ENCODE data around the gene KMT2B.
A peak's percentile ranks its signal among the peaks of the same experiment; 100 is the strongest.
"Not testable (repeated sequence)": the region's sequence is repeated elsewhere in the genome, so short reads cannot be mapped to it uniquely, and the experiment has no call there.

Gene KMT2B

DNA sequence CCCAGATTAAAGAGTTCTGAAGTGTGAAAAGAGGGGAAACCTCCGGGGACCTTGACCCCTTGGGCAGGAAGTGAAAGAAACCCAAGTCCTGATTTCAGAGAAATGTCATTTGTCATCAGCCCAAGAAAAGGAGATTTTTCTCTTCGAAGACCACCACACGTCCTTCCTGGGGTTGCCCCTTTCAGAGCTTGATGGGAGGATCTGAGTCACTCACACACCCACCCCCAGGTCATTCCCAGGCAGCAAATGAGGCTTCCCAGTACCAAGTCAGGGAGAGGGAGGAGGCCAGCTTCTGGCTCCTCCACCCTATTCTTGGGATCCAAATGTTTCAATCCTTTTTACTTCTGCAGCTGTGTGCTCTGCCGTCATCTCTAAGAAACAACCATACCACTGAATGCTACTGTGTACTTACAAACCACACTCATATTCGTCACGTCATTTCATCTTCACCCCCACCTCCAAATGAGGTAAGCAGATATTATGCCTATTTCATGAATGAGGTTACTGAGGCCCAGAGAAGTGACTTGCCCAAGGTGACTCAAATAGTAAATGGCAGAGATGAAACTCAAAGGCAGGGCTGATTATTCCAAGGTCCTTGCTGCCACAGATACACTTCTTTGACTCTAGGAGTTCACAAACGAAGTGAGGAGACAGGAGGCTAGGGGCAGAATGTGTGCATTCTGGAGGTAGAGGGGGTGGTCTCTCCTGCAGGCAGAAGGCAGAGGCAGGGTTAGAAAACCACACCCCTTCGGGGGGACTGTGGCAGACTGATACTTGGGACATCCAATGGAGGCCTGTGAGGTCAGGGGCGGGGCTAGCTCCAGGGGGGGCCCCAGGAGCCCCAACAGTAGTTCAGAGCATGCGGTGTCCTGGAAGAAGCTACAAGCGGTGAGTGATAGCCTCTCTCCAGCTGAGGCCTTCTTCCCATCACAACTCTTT lies 5.0 kb upstream of the KMT2B start:
- DNase-seq (ENCODE audit: low spot score) = no peak

DNA sequence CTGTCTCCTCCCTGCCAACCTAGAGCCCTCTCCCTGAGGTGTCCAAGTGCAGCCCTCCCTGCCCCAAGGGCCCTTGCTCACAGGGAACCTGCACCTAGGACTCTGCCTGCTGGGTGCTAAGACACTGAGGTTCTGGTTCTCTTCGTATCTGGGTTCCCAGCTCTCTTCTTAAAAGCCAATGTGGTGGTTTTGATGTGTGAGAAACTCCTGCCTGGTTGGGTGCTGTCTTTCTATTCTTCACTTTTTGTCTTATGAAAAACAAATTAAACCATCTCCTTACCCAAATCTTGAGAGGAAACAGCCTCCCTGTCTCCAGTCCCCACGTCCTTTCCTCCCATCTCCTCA lies 4.3 kb upstream of the KMT2B start:
- no peak for DNase-seq (ENCODE audit: low spot score)

DNA sequence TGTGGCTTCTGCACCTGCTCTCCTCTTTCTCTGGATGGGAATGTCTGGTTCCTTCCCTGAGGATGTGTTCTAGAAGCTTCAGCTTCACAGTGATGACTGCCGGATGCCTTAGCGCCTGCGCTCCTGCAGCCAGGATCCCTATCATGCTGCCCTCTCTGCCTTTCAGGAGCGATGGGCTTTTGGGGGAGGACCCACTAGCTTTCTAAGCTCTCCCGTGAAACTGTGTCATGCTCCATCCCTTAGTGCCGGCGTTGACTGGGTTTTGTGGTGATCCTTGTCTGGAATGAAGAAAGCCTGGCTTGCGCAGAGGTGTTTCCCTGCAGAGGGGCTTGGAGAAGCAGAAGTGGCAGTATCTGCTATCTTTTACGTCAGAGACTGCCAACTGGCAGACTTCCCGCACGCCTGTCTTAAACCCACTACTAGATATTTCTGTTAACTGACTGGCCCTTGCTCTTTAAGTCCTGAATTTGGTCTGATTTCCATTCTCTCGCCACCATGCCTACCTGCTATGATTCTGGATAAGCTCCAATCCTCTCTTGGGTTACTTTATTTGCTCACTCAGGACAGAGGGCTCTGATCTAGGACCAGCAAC lies 3.8 kb upstream of the KMT2B start:
- no peak for DNase-seq (ENCODE audit: low spot score)

DNA sequence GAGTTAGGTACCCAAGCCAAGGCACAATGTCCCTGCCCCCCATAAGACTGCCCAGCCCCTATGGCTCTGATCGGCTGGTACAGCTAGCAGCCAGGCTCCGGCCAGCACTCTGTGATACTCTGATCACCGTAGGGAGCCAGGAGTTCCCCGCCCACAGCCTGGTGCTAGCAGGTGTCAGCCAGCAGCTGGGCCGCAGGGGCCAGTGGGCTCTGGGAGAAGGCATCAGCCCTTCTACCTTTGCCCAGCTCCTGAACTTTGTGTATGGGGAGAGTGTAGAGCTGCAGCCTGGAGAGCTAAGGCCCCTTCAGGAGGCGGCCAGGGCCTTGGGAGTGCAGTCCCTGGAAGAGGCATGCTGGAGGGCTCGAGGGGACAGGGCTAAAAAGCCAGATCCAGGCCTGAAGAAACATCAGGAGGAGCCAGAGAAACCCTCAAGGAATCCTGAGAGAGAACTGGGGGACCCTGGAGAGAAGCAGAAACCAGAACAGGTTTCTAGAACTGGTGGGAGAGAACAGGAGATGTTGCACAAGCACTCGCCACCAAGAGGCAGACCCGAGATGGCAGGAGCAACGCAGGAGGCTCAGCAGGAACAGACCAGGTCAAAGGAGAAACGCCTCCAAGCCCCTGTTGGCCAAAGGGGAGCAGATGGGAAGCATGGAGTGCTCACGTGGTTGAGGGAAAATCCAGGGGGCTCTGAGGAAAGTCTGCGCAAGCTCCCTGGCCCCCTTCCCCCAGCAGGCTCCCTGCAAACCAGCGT lies 3.0 kb upstream of the KMT2B start:
- no peak for DNase-seq (ENCODE audit: low spot score)

DNA sequence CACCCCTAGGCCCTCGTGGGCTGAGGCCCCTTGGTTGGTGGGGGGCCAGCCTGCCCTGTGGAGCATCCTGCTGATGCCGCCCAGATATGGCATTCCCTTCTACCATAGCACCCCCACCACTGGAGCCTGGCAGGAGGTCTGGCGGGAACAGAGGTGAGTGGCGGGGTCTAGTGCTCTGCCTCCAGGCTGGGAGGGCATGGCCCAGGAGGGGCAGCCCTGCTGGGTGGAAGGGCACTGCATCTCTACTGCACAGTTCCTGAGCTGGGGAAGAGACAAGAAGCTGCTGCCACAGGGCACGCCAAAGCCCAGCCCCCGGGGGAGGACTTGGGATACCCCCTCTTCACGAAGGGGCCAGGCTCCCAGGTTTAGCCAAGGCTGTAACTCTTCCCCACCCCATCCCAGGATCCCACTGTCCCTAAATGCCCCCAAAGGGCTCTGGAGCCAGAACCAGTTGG lies 2.4 kb upstream of the KMT2B start:
- DNase-seq (ENCODE audit: low spot score) = no peak

DNA sequence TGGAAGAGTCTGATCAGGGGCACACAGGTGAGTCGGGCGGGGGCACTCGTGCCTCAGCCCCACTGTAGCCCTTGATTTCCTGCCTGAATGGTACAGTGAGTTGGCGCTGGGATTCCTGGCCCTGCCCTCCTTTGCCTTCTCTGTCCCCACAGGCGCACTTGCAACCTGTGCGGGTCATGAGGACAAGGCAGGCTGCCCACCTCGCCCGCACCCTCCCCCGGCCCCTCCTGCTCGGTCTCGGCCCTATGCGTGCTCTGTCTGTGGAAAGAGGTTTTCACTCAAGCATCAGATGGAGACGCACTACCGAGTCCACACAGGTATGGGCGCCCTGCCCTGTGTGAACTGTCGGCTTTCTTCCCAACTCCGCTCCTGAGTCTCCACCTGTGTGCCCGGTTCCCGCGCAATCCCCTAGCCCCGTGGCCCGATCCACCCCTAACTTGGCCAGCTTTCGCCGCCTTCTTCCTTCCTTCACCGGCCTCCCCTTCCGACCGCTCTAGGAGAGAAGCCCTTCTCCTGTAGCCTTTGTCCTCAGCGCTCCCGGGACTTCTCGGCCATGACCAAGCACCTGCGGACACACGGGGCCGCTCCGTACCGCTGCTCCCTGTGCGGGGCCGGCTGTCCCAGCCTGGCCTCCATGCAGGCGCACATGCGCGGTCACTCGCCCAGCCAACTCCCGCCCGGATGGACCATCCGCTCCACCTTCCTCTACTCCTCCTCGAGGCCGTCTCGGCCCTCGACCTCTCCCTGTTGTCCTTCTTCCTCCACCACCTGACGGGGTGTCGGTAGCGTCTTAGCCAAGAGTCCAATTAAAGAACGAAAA lies 1.6 kb upstream of the KMT2B start:
- peak; percentile 82 for DNase-seq (ENCODE audit: low spot score)

DNA sequence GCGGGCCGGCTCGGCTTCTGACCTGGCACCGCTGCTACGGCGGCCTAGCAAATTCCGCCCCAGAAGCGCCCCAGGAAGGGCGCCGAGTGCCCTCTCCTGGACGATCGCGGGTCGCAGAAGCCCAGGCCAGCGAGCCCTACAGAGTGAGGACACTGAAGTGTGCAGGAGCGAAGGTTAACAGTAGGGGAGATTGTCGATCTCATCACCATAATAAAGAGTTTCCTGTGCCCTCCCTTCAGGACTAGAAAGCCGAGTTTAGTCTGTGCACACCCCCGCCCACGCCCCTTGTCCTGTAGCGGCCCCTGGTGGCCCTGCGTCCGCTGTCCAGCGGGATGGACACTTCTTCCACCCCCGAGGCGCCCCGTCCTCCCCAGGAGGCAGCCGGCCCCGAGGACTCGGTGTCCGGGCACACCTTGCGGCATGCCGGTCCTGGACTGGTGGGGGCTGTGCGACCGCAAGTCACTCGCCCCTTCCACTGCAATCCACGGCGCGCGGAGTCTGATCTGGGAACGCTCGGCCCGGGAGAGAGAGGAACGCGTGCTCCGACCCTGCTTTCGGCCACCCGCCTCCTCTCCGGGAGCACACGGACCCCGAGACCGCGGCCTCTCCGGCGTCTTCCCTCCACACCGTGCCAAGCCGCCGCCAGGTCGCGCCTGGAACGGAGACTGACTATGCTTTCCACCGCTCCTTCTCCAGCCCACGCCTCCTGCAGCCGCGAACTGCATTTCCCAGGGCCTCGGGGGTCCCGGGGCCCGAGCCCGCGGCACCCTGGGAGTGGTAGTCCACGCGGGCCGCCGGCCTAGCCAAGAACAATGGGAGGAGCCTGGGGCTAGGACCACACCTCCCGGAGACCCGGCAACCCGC lies 770 bp upstream of the KMT2B start:
- peak; percentile 99 for DNase-seq (ENCODE audit: low spot score)

DNA sequence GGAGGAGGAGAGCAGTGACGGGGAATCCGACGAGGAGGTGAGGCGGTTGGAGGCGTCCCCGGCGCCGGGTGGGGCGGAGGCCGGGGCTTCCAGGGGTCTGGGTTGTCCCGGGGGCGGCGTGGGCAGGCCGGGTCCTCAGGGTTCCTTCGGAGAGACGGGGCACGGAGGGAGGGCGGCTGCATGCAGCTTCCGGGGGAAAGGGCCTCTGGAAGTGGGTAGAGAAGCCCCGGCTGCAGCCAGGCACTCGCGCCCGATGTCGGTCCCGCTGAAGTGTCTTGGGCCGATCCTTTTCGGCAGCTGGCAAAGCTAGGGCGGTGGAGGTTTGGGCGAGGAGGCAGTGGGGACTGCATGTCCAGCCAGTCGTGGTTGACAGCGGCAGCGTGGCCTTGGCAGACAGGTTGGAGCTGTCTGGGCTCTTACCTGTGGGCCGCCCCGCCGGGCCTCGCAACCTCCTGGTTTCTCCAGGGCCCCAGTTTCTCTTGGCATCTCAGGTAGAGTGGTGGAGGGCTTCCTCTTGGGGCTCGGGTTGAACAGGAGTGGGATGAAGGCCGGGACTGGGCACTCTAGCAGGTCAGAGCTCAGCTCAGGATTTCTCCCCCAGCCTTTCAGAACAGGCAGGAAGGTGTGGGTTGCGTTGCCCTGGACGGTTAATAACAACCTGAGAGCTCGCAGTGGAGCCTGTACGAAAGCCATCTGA lies 690 bp downstream of the KMT2B start:
- peak; percentile 63 for DNase-seq (ENCODE audit: low spot score)

DNA sequence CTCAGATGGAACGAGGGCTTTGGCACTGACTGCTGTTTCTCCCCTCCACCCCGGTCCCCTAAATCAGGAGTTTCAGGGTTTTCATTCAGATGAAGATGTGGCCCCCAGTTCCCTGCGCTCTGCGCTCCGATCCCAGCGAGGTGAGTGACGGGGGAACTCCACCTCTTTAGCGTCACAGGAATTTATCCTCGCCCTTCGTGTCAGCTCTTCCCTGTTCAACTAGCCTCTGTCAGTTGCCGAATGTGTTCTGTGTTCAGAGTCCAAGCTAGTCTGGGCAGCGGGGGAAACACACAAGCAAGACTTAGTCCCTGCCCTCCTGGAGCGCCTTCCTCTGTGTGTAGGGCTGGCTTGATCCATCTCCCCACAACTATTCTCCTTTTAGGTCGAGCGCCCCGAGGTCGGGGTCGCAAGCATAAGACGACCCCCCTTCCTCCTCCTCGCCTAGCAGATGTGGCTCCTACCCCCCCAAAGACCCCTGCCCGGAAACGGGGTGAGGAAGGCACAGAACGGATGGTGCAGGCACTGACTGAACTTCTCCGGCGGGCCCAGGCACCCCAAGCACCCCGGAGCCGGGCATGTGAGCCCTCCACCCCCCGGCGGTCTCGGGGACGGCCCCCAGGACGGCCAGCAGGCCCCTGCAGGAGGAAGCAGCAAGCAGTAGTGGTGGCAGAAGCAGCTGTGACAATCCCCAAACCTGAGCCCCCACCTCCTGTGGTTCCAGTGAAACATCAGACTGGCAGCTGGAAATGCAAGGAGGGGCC lies 1.8 kb downstream of the KMT2B start:
- no peak for DNase-seq (ENCODE audit: low spot score)

DNA sequence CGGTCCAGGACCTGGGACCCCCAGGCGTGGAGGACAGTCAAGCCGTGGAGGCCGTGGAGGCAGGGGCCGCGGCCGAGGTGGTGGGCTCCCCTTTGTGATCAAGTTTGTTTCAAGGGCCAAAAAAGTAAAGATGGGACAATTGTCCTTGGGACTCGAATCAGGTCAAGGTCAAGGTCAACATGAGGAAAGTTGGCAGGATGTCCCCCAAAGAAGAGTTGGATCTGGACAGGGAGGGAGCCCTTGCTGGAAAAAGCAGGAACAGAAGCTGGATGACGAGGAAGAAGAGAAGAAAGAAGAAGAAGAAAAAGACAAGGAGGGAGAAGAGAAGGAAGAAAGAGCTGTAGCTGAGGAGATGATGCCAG lies 2.3 kb downstream of the KMT2B start:
- no peak for DNase-seq (ENCODE audit: low spot score)

DNA sequence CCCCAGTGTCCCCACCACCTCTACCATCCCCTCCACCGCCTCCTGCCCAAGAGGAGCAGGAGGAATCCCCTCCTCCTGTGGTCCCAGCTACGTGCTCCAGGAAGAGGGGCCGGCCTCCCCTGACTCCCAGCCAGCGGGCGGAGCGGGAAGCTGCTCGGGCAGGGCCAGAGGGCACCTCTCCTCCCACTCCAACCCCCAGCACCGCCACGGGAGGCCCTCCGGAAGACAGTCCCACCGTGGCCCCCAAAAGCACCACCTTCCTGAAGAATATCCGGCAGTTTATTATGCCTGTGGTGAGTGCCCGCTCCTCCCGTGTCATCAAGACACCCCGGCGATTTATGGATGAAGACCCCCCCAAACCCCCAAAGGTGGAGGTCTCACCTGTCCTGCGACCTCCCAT lies 2.8 kb downstream of the KMT2B start:
- no peak for DNase-seq (ENCODE audit: low spot score)

DNA sequence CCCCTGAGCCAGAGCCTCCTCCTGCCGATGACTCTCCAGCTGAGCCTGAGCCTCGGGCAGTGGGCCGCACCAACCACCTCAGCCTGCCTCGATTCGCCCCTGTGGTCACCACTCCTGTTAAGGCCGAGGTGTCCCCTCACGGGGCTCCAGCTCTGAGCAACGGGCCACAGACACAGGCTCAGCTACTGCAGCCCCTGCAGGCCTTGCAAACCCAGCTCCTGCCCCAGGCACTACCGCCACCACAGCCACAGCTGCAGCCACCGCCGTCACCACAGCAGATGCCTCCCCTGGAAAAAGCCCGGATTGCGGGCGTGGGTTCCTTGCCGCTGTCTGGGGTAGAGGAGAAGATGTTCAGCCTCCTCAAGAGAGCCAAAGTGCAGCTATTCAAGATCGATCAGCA lies 3.6 kb downstream of the KMT2B start:
- DNase-seq (ENCODE audit: low spot score) = no peak

DNA sequence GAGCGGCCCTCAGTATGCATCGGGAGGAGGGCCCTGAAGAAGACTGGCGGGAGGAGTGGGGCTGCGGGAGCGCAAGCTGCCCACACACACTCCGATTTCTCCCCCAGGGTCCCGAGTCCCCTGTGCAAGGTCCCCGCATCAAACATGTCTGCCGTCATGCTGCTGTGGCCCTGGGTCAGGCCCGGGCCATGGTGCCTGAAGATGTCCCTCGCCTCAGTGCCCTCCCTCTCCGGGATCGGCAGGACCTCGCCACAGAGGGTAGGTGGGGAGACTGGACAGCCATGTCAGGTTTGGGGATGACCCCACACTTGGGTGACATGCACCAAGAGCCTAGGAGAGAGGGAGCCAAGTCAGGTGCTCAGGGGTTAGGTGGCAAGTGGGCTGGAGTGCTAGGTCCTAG lies 4.7 kb downstream of the KMT2B start:
- no peak for DNase-seq (ENCODE audit: low spot score)

DNA sequence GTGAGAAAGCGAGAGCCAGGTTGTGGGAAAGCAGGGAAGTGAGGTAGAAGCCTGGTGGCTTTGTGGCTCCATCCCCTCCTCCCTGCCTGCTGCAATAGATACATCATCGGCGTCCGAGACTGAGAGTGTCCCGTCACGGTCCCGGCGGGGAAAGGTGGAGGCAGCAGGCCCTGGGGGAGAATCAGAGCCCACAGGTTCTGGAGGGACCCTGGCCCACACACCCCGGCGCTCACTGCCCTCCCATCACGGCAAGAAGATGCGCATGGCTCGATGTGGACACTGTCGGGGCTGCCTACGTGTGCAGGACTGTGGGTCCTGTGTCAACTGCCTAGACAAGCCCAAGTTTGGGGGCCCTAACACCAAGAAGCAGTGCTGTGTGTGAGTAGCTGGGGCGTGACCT lies 5.1 kb downstream of the KMT2B start:
- no peak for DNase-seq (ENCODE audit: low spot score)

DNA sequence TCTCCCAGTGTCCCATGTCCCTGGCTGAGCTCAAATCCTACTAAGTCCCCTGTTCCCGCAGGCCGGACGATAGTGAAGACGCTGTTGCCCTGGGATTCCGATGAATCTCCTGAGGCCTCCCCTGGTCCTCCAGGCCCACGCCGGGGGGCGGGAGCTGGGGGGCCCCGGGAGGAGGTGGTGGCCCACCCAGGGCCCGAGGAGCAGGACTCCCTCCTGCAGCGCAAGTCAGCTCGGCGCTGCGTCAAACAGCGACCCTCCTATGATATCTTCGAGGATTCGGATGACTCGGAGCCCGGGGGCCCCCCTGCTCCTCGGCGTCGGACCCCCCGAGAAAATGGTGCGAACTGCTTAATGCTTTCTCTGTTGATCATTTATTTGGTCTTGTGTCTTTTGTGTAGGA lies 5.9 kb downstream of the KMT2B start:
- no peak for DNase-seq (ENCODE audit: low spot score)

DNA sequence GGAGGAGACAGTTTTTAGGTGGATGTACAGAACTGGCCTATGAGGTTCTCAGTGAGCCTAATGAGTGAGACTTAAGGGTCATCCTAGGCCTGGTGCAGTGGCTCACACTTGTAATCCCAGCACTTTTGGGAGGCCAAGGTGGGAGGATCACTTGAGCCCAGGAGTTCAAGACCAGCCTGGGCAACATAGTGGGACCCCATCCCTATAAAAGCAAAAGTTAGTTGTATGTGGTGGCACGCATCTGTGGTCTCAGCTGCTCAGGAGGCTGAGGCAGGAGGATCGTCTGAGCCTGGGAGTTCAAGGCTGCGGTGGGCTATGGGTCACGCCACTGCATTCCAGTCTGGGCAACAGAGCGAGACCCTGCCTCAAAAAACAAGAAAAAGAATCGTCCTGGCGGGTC lies 6.3 kb downstream of the KMT2B start:
- not testable (repeated sequence) for DNase-seq (ENCODE audit: low spot score)

DNA sequence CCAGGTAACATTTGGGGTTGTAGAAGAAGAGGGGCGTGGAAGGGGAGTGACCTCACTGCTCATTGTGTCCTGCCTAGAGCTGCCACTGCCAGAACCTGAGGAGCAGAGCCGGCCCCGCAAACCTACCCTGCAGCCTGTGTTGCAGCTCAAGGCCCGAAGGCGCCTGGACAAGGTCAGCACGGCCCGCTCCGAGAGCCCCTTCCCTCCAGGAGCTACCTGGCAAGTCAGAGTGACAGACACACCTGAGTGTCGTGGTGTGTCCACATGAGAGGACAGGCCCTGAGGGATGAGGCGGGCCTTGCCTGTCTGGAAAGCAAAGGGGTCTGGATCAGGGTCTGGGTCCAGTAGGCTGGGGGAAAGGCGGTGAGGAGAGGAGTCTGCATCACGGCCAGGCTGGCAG lies 6.8 kb downstream of the KMT2B start:
- no peak for DNase-seq (ENCODE audit: low spot score)

DNA sequence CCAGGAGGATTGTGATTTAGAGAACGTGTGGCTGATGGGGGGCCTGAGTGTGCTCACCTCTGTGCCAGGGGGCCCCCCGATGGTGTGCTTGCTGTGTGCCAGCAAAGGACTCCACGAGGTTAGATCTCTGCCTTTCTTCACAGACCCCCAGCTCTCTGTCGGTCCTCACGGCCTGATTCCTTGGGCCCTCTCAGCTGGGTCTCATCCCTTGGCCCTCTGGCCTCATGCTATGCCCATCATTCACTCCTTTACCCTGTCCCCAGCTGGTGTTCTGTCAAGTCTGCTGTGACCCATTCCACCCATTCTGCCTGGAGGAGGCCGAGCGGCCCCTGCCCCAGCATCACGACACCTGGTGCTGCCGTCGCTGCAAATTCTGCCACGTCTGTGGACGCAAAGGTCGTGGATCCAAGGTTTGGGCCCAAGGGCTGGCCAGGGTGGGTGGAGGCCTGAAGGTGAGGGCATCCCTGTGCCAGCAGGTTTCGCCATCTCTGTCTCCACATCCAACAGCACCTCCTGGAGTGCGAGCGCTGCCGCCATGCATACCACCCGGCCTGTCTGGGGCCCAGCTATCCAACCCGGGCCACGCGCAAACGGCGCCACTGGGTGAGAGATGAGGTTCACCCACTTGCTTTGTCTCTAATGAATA lies 7.5 kb downstream of the KMT2B start:
- DNase-seq (ENCODE audit: low spot score) = no peak
